ENCODE results near the gene NAALADL2. TPM values are rescaled to one million over a fixed set of nuclear protein-coding genes. Genes with fewer than 3 reads are reported as not detected.

The NAALADL2 gene
- total and polyA plus RNA-seq, 2 of the 13 experiments (the other 11 are each of a cell fraction or from before 2014, with no cell fraction given): 0.08 TPM; not detected in 1

- no peaks in the 10 kb centered on the region for H3K27me3 ChIP-seq (ENCODE audit: control insufficient read depth in 1 of 2, insufficient read depth in 2 of 2, low read length in 2 of 2)
- H3K79me2 ChIP-seq (ENCODE audit: insufficient read depth, low read length): no peaks in the 10 kb centered on the region
- no TSS peak for BruUV-seq (replicated peaks)
- CTCF ChIA-PET (ENCODE audit: low intra/inter-chr PET ratio, low total read pairs): no interaction called here
- ATAC-seq: no peak
- H3K4me2 ChIP-seq (ENCODE audit: low read depth, low read length): no peak overlapping the region
- H3K36me3 ChIP-seq (replicated peaks in 1 of 2; ENCODE audit: control insufficient read depth in 1 of 2, insufficient read depth in 2 of 2, low read length in 2 of 2): no peaks in the 10 kb centered on the region
- H4K20me1 ChIP-seq (ENCODE audit: insufficient read depth, low read length): no peaks in the 10 kb centered on the region
- DNase-seq (ENCODE audit: low spot score): no peak
- no peaks in the 10 kb centered on the region for H3K9me3 ChIP-seq (ENCODE audit: low read length)
- POLR2A ChIA-PET: no interaction called here
- no peak overlapping the region for H3K4me3 ChIP-seq (replicated peaks in 1 of 3; ENCODE audit: insufficient read depth in 1 of 3, low read depth in 2 of 3, low read length in 3 of 3)
- H2AFZ ChIP-seq (ENCODE audit: low read length): no peak overlapping the region
- H3K4me1 ChIP-seq (ENCODE audit: insufficient read depth, low read length): no peaks in the 10 kb centered on the region
- no peak overlapping the region for H3K27ac ChIP-seq (ENCODE audit: extremely low read length, insufficient read depth, low read length)
- 3% methylated on average over 3 of the region's 3 CpGs for WGBS (ENCODE audit: low lambda C conversion rate)
- intact Hi-C loops (cut with micrococcal nuclease; ENCODE audit: unreplicated experiment) (no loop called here), in situ Hi-C loops (cut with HindIII; ENCODE audit: extremely low pct_ligation_motif_present, low pct_unique_long_range_greater_than_20kb) (no loop called here)
- no peak overlapping the region for H3K9ac ChIP-seq (ENCODE audit: insufficient read depth, low read depth, low read length)
- FAIRE-seq: no peak
- TF ChIP-seq, protein P1, sequence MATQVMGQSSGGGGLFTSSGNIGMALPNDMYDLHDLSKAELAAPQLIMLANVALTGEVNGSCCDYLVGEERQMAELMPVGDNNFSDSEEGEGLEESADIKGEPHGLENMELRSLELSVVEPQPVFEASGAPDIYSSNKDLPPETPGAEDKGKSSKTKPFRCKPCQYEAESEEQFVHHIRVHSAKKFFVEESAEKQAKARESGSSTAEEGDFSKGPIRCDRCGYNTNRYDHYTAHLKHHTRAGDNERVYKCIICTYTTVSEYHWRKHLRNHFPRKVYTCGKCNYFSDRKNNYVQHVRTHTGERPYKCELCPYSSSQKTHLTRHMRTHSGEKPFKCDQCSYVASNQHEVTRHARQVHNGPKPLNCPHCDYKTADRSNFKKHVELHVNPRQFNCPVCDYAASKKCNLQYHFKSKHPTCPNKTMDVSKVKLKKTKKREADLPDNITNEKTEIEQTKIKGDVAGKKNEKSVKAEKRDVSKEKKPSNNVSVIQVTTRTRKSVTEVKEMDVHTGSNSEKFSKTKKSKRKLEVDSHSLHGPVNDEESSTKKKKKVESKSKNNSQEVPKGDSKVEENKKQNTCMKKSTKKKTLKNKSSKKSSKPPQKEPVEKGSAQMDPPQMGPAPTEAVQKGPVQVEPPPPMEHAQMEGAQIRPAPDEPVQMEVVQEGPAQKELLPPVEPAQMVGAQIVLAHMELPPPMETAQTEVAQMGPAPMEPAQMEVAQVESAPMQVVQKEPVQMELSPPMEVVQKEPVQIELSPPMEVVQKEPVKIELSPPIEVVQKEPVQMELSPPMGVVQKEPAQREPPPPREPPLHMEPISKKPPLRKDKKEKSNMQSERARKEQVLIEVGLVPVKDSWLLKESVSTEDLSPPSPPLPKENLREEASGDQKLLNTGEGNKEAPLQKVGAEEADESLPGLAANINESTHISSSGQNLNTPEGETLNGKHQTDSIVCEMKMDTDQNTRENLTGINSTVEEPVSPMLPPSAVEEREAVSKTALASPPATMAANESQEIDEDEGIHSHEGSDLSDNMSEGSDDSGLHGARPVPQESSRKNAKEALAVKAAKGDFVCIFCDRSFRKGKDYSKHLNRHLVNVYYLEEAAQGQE (IDR thresholded peaks at IDR 0.05; ENCODE audit: borderline replicate concordance in 1 of 2, low read depth in 1 of 2, low read length in 2 of 2): no peak
- TF ChIP-seq CSRNP2 (CRISPR knock-in tag; conservative IDR thresholded peaks at IDR 0.05; ENCODE audit: low read depth): no peak
- TF ChIP-seq NFAT5 (CRISPR knock-in tag; IDR thresholded peaks at IDR 0.05): no peak
- no peak for TF ChIP-seq ZNF589 (CRISPR knock-in tag; conservative IDR thresholded peaks at IDR 0.05)
- TF ChIP-seq ZNF317 (CRISPR knock-in tag; IDR thresholded peaks at IDR 0.05): no peak
- no peak for TF ChIP-seq FOXM1 (CRISPR knock-in tag; IDR thresholded peaks at IDR 0.05)
- no peak for TF ChIP-seq JARID2 (CRISPR knock-in tag; IDR thresholded peaks at IDR 0.05; ENCODE audit: insufficient replicate concordance)
- no peak for TF ChIP-seq ZNF782 (CRISPR knock-in tag; IDR thresholded peaks at IDR 0.05; ENCODE audit: borderline replicate concordance)
Observed at GRCh38 chr3:175246234-175246633, 387.1 kb downstream of the NAALADL2 start.
